MCF 10A (cell line): Measurements from ENCODE around the gene MAP3K3. TPM values are rescaled to one million over a fixed set of nuclear protein-coding genes. Genes with fewer than 3 reads are reported as not detected.

Experiments used
- BruUV-seq: library from RNA; stranded (reverse); fragments of 400-500 nt; replicated peaks from 2 replicates; lab custom pipeline; 2021; lab: Mats Ljungman, UMichigan
- CTCF ChIA-PET: fragments of 300-600 bp; sonication (Branson Sonifier 250); formaldehyde crosslinking; extraction: SDS; loops from one replicate; lab custom pipeline; 2021; ENCODE audit warnings: antibody characterized with exemption, inconsistent platforms; lab: Yijun Ruan, JAX
- POLR2A ChIA-PET: fragments of 300-600, 350-650 bp; sonication (Branson Sonifier 250); formaldehyde crosslinking; extraction: SDS; loops from one replicate; lab custom pipeline; 2020; ENCODE audit warnings: antibody characterized with exemption, inconsistent platforms; lab: Yijun Ruan, JAX
- DNase-seq: peaks from one replicate; pipeline ENCODE4 v3.0.0-alpha.2; 2018; ENCODE audit not compliant: unreplicated experiment
- H3K27ac Mint-ChIP-seq: one replicate; pipeline ENCODE4 v1.8.0; 2022; ENCODE audit warnings: mild to moderate bottlenecking, low read depth, mixed read lengths; ENCODE audit not compliant: unreplicated experiment
- H3K27me3 Mint-ChIP-seq: one replicate; pipeline ENCODE4 v1.8.0; 2022; ENCODE audit warnings: mixed read lengths; ENCODE audit not compliant: insufficient read depth, unreplicated experiment
- H3K36me3 Mint-ChIP-seq: one replicate; pipeline ENCODE4 v1.8.0; 2022; ENCODE audit warnings: mild to moderate bottlenecking, moderate library complexity, mixed read lengths; ENCODE audit not compliant: insufficient read depth, unreplicated experiment
- H3K4me1 Mint-ChIP-seq: one replicate; pipeline ENCODE4 v1.8.0; 2022; ENCODE audit warnings: mixed read lengths; ENCODE audit not compliant: insufficient read depth, unreplicated experiment
- H3K4me3 Mint-ChIP-seq: one replicate; pipeline ENCODE4 v1.8.0; 2022; ENCODE audit warnings: mild to moderate bottlenecking, moderate library complexity, mixed read lengths; ENCODE audit not compliant: unreplicated experiment
- H3K9me3 Mint-ChIP-seq: one replicate; pipeline ENCODE4 v1.8.0; 2022; ENCODE audit warnings: mixed read lengths; ENCODE audit not compliant: unreplicated experiment
- CTCF ChIP-seq: fragments of 200-600 bp; IDR thresholded peaks from one replicate; pipeline ENCODE4 v1.8.0; 2022; ENCODE audit warnings: antibody characterized with exemption, mild to moderate bottlenecking; ENCODE audit not compliant: unreplicated experiment
- intact Hi-C: fragments of 100-400 bp; cut with micrococcal nuclease; formaldehyde crosslinking; loops from 2 replicates; pipeline ENCODE4 v1.14.1; 2022
- total RNA-seq: library from RNA; stranded (reverse); gene quantifications from 2 replicates; pipeline ENCODE4 v1.2.3, GENCODE V29; 2022

The MAP3K3 gene
- total RNA-seq, 1 experiment from 2014 or later = 12.8 TPM

- BruUV-seq = no TSS peak
- CTCF ChIA-PET = interaction anchor here (0.7 to 1.4 kb wide), 2 partner anchors 15 to 65 kb away, joined by 3 read pairs; no protein-coding TSS in a partner anchor
Measured at GRCh38 chr17:63694950-63695773, 72.9 kb downstream of the MAP3K3 start.

GRCh38 chr17:63695889-63696288 lies 73.7 kb downstream of the MAP3K3 start:
- Mint-ChIP-seq H3K27ac (no peak overlapping the region), H3K27me3 (no peaks in the 10 kb centered on the region), H3K36me3 (peaks cover 23% of the 10 kb centered on the region), H3K4me3 (no peak overlapping the region), H3K4me1 (no peaks in the 10 kb centered on the region), H3K9me3 (no peaks in the 10 kb centered on the region)
- ChIA-PET POLR2A (no interaction called here), CTCF (interaction anchor here (1.0 to 1.4 kb wide), 2 partner anchors 15 to 26 kb away, joined by 3 read pairs; no protein-coding TSS in a partner anchor)
- no TSS peak for BruUV-seq
- no peak for TF ChIP-seq CTCF
- intact Hi-C loops = no loop called here
- DNase-seq = no peak

More at GRCh38 chr17:63694950-63695773, 72.9 kb downstream of the MAP3K3 start:
- no peak for DNase-seq
- intact Hi-C loops = no loop called here
- Mint-ChIP-seq H3K36me3 (peaks cover 30% of the 10 kb centered on the region), H3K27me3 (no peaks in the 10 kb centered on the region), H3K9me3 (no peaks in the 10 kb centered on the region), H3K4me3 (no peak overlapping the region), H3K27ac (no peak overlapping the region), H3K4me1 (no peaks in the 10 kb centered on the region)
- no peak for TF ChIP-seq CTCF
- POLR2A ChIA-PET = interaction anchor here (0.7 kb wide), 1 partner anchor 847 kb away, joined by 4 read pairs; no protein-coding TSS in a partner anchor

- ChIA-PET POLR2A (interaction anchor here (0.6 kb wide), 1 partner anchor 100 kb away, joined by 3 read pairs; no protein-coding TSS in a partner anchor), CTCF (interaction anchor here (1.0 kb wide), 1 partner anchor 25 kb away, joined by 3 read pairs; no protein-coding TSS in a partner anchor)
- no peaks in the 10 kb centered on the region for H3K4me1 Mint-ChIP-seq
- intact Hi-C loops = no loop called here
- no peaks in the 10 kb centered on the region for H3K27me3 Mint-ChIP-seq
- H3K9me3 Mint-ChIP-seq = no peaks in the 10 kb centered on the region
- peaks cover 24% of the 10 kb centered on the region for H3K36me3 Mint-ChIP-seq
- no peak overlapping the region for H3K27ac Mint-ChIP-seq
- DNase-seq = peak; percentile 31
- BruUV-seq = no TSS peak
- no peak overlapping the region for H3K4me3 Mint-ChIP-seq
- peak; percentile 12 for TF ChIP-seq CTCF
Measured at GRCh38 chr17:63696381-63696961, 74.3 kb downstream of the MAP3K3 start.
